H1 (cell line): ENCODE results near the gene LMOD2. TPM values are rescaled to one million over a fixed set of nuclear protein-coding genes. Genes with fewer than 3 reads are reported as not detected.

ENCODE experiments used
- CTCF ChIA-PET: fragments of 300-600 bp; sonication (Branson Sonifier 250); formaldehyde crosslinking; loops from one replicate; lab custom pipeline; 2021; ENCODE audit not compliant: partially characterized antibody; lab: Charles Lee
- POLR2A ChIA-PET: fragments of 300-600 bp; sonication (Branson Sonifier 250); formaldehyde crosslinking; loops from one replicate; lab custom pipeline; 2021; ENCODE audit warnings: inconsistent platforms; ENCODE audit not compliant: partially characterized antibody; lab: Charles Lee
- DNase-seq, 2 experiments: peaks; one replicate each; pipeline versions ENCODE4 v3.0.0 to v3.0.0-alpha.2; 2010 to 2022; ENCODE audit warnings: low spot score in 2 of 2, low read depth in 1 of 2, mixed read lengths in 1 of 2
- FAIRE-seq: peaks from 2 replicates; lab custom pipeline; 2011; peaks lifted over from hg19 to GRCh38; lab: Jason Lieb, UNC
- H2AFZ ChIP-seq: 2 replicates; pipeline ENCODE4 v1.8.1; 2012; ENCODE audit warnings: low read length, inconsistent platforms
- H2AK5ac ChIP-seq: 2 replicates; pipeline ENCODE4 v1.6.1; 2013; ENCODE audit warnings: low read depth, low read length
- H2BK120ac ChIP-seq: replicated peaks from 2 replicates; pipeline ENCODE3; 2013; ENCODE audit warnings: low read depth, low read length, inconsistent platforms
- H2BK12ac ChIP-seq: 2 replicates; pipeline ENCODE4 v1.6.1; 2013; ENCODE audit warnings: low read depth, low read length
- H2BK15ac ChIP-seq: 2 replicates; pipeline ENCODE4 v1.6.1; 2013; ENCODE audit warnings: low read length
- H2BK20ac ChIP-seq: 2 replicates; pipeline ENCODE4 v1.6.1; 2013; ENCODE audit warnings: low read length
- H2BK5ac ChIP-seq: 2 replicates; pipeline ENCODE4 v1.6.1; 2013; ENCODE audit warnings: low read depth, low read length
- H3K14ac ChIP-seq: 2 replicates; pipeline ENCODE4 v1.6.1; 2013; ENCODE audit warnings: inconsistent platforms; ENCODE audit not compliant: insufficient read length
- H3K18ac ChIP-seq: 2 replicates; pipeline ENCODE4 v1.6.1; 2013; ENCODE audit warnings: low read length; ENCODE audit errors: extremely low read depth
- H3K23ac ChIP-seq: 2 replicates; pipeline ENCODE4 v1.6.1; 2013; ENCODE audit warnings: inconsistent platforms; ENCODE audit not compliant: insufficient read length
- H3K23me2 ChIP-seq: 2 replicates; pipeline ENCODE4 v1.6.1; 2013; ENCODE audit warnings: low read depth, low read length
- H3K27ac ChIP-seq: 2 replicates; pipeline ENCODE4 v1.6.1; 2011; ENCODE audit warnings: low read depth, low read length, inconsistent platforms
- H3K27me3 ChIP-seq, 4 experiments: replicated peaks in 1 of 4; 1 replicate in 1 of 4; 2 replicates in 3 of 4; pipeline versions ENCODE4 v1.6.1 to v1.8.1; 2011 to 2013; ENCODE audit warnings: low read length in 3 of 4, mild to moderate bottlenecking in 3 of 4, inconsistent platforms in 2 of 4, mixed read lengths in 2 of 4, moderate library complexity in 1 of 4; ENCODE audit not compliant: control insufficient read depth in 3 of 4, insufficient read depth in 3 of 4; ENCODE audit errors: extremely low read depth in 1 of 4
- H3K36me3 ChIP-seq, 4 experiments: 2 replicates each; pipeline versions ENCODE4 v1.6.1 to v1.8.1; 2011 to 2013; ENCODE audit warnings: mild to moderate bottlenecking in 4 of 4, low read length in 3 of 4, moderate library complexity in 2 of 4, control low read depth in 1 of 4, inconsistent platforms in 1 of 4; ENCODE audit not compliant: insufficient read depth in 4 of 4, control insufficient read depth in 2 of 4
- H3K4ac ChIP-seq: replicated peaks from 2 replicates; pipeline ENCODE3; 2013; ENCODE audit warnings: low read length, low read depth, mixed read lengths, inconsistent platforms; ENCODE audit not compliant: insufficient read length
- H3K4me1 ChIP-seq, 4 experiments: replicated peaks in 1 of 4; 1 replicate in 1 of 4; 2 replicates in 3 of 4; pipeline versions ENCODE4 v1.6.1 to v1.8.1; 2011 to 2013; ENCODE audit warnings: low read length in 3 of 4, inconsistent platforms in 2 of 4, mixed read lengths in 1 of 4; ENCODE audit not compliant: insufficient read depth in 4 of 4, control insufficient read depth in 3 of 4
- H3K4me2 ChIP-seq, 2 experiments: 2 replicates each; pipeline versions ENCODE4 v1.6.1 to v1.8.1; 2011 to 2013; ENCODE audit warnings: low read depth in 2 of 2, low read length in 2 of 2, control low read depth in 1 of 2, inconsistent platforms in 1 of 2, mild to moderate bottlenecking in 1 of 2; ENCODE audit not compliant: insufficient read depth in 1 of 2
- H3K4me3 ChIP-seq, 4 experiments: fragments of 200-600, 300-600 bp in 1 of 4; sonication (generic), shearing (Covaris generic), sonication (Bioruptor Twin) in 1 of 4; 2 replicates each; pipeline versions ENCODE4 v1.5.1 to v1.8.1; 2011 to 2016; ENCODE audit warnings: low read length in 4 of 4, low read depth in 3 of 4, control low read depth in 2 of 4, inconsistent platforms in 2 of 4, mild to moderate bottlenecking in 2 of 4, mixed read lengths in 1 of 4, moderate library complexity in 1 of 4; ENCODE audit not compliant: insufficient read depth in 2 of 4; ENCODE audit errors: extremely low read depth in 1 of 4
- H3K56ac ChIP-seq: replicated peaks from 2 replicates; pipeline ENCODE3; 2013; ENCODE audit warnings: low read depth, mild to moderate bottlenecking, mixed read lengths, low read length, inconsistent platforms; ENCODE audit not compliant: insufficient read length
- H3K79me1 ChIP-seq: 2 replicates; pipeline ENCODE4 v1.6.1; 2013; ENCODE audit warnings: low read depth, low read length, control low read depth
- H3K79me2 ChIP-seq, 2 experiments: 2 replicates each; pipeline versions ENCODE4 v1.6.1 to v1.8.1; 2012 to 2013; ENCODE audit warnings: low read length in 2 of 2, mild to moderate bottlenecking in 2 of 2, inconsistent platforms in 1 of 2; ENCODE audit not compliant: insufficient read depth in 2 of 2, control insufficient read depth in 1 of 2
- H3K9ac ChIP-seq, 4 experiments: replicated peaks in 1 of 4; 1 replicate in 1 of 4; 2 replicates in 3 of 4; pipeline versions ENCODE4 v1.6.1 to v1.8.1; 2011 to 2013; ENCODE audit warnings: low read depth in 3 of 4, low read length in 3 of 4, control low read depth in 2 of 4, mild to moderate bottlenecking in 2 of 4, moderate library complexity in 2 of 4, inconsistent platforms in 1 of 4; ENCODE audit errors: extremely low read depth in 1 of 4
- H3K9me3 ChIP-seq, 2 experiments: 2 replicates each; pipeline versions ENCODE4 v1.6.1 to v1.8.1; 2012 to 2013; ENCODE audit warnings: mild to moderate bottlenecking in 2 of 2, moderate library complexity in 2 of 2, control low read depth in 1 of 2, inconsistent platforms in 1 of 2, low read depth in 1 of 2, low read length in 1 of 2, mixed read lengths in 1 of 2; ENCODE audit not compliant: insufficient read depth in 2 of 2
- H4K20me1 ChIP-seq, 2 experiments: replicated peaks in 1 of 2; 2 replicates each; pipeline versions ENCODE3 to v1.8.1; 2011 to 2013; ENCODE audit warnings: inconsistent platforms in 2 of 2, low read length in 2 of 2, mild to moderate bottlenecking in 1 of 2; ENCODE audit not compliant: insufficient read depth in 2 of 2, control insufficient read depth in 1 of 2
- H4K5ac ChIP-seq: 2 replicates; pipeline ENCODE4 v1.6.1; 2013; ENCODE audit warnings: low read length, low read depth, mixed read lengths, inconsistent platforms; ENCODE audit not compliant: insufficient read length
- H4K8ac ChIP-seq: 2 replicates; pipeline ENCODE4 v1.8.0; 2013; ENCODE audit warnings: mild to moderate bottlenecking, moderate library complexity, low read length, inconsistent platforms; ENCODE audit not compliant: insufficient read depth; ENCODE audit errors: extremely low read depth
- H4K91ac ChIP-seq: replicated peaks from 2 replicates; pipeline ENCODE3; 2013; ENCODE audit warnings: low read length, mixed read lengths, inconsistent platforms; ENCODE audit not compliant: insufficient read length
- BRCA1 ChIP-seq: IDR thresholded peaks from 2 replicates; pipeline ENCODE4 v1.6.1; 2012; ENCODE audit warnings: low read depth, low read length, improper control_type of control experiment
- FOSL1 ChIP-seq: IDR thresholded peaks from 2 replicates; pipeline ENCODE4 v1.6.1; 2011; ENCODE audit warnings: mild to moderate bottlenecking, low read depth, low read length, moderate library complexity; ENCODE audit not compliant: insufficient read depth
- GTF2F1 ChIP-seq: IDR thresholded peaks from 2 replicates; pipeline ENCODE4 v1.6.1; 2012; ENCODE audit warnings: low read depth, low read length, improper control_type of control experiment, borderline replicate concordance
- HDAC2 ChIP-seq, 2 experiments: fragments of 300-600 bp in 1 of 2; sonication (generic) in 1 of 2; IDR thresholded peaks; 2 replicates each; pipeline ENCODE4 v1.6.1; 2011 to 2012; ENCODE audit warnings: low read depth in 2 of 2, low read length in 2 of 2, mild to moderate bottlenecking in 2 of 2, moderate library complexity in 2 of 2, borderline replicate concordance in 1 of 2, inconsistent platforms in 1 of 2
- KDM5A ChIP-seq: fragments of 200-600 bp; IDR thresholded peaks from 2 replicates; pipeline ENCODE4 v1.7.1; 2012; ENCODE audit warnings: mild to moderate bottlenecking, low read length, inconsistent platforms, mixed read lengths
- PHF8 ChIP-seq: fragments of 200-600 bp; sonication (generic); conservative IDR thresholded peaks from 2 replicates; pipeline ENCODE4 v1.7.1; 2012; ENCODE audit warnings: low read depth, mild to moderate bottlenecking, inconsistent platforms, low read length, moderate library complexity
- SP1 ChIP-seq: IDR thresholded peaks from 2 replicates; pipeline ENCODE4 v1.6.1; 2011; ENCODE audit warnings: low read depth, low read length
- WGBS, 2 experiments: shearing (Covaris generic) in 1 of 2; methylation state at CpG; one replicate each; pipeline versions ENCODE4 v1.1.6 to v1.1.7; 2013 to 2015; ENCODE audit warnings: low lambda C conversion rate in 2 of 2, mixed read lengths in 2 of 2, inconsistent platforms in 1 of 2, low coverage in 1 of 2, missing lambda C conversion rate in 1 of 2; ENCODE audit not compliant: insufficient replicate concordance in 2 of 2, insufficient coverage in 1 of 2, insufficient read length in 1 of 2; ENCODE audit errors: extremely low coverage in 1 of 2, missing lambda C conversion rate in 1 of 2; 5-methylcytosine and 5-hydroxymethylcytosine counted together
- polyA plus RNA-seq, 7 experiments: library from polyadenylated mRNA; depleted of rRNA in 3 of 7; stranded (reverse) in 5 of 7; unstranded in 2 of 7; fragments of >200 nt in 5 of 7; fragments of 200-250 nt in 2 of 7; gene quantifications; 1 replicate in 5 of 7; 2 replicates in 1 of 7; 4 replicates in 1 of 7; pipeline versions ENCODE4 v1.2.1 to v1.2.3, GENCODE V29; 2011 to 2013; ENCODE audit warnings: missing spikeins in 2 of 7, mixed read lengths in 2 of 7
- total RNA-seq: library from RNA; stranded (reverse); fragmentation: NEBNext Ultra II Directional; extraction: Animal tissue kit (Norgen Biotek cat#: 25700); gene quantifications from 2 replicates; pipeline ENCODE4 v1.2.1, GENCODE V29; 2021

LMOD2 gene
- total and polyA plus RNA-seq, 2 of the 8 experiments (the other 6 are each of a cell fraction or from before 2014, with no cell fraction given): 0.03 to 0.22 TPM

GRCh38 chr7:123641901-123642300 lies 13.8 kb upstream of the LMOD2 start:
- H3K4me2 ChIP-seq: no peak overlapping the region
- H2AFZ ChIP-seq: no peak overlapping the region
- no peak overlapping the region for H2BK120ac ChIP-seq
- no peak overlapping the region for H2AK5ac ChIP-seq
- no peak overlapping the region for H3K27ac ChIP-seq
- WGBS, 2 experiments: 82% methylated on average over 5 of the region's 5 CpGs; no CpG with 5 or more reads in 1 of the 2 experiments
- no peaks in the 10 kb centered on the region for H3K79me2 ChIP-seq
- H4K20me1 ChIP-seq: no peaks in the 10 kb centered on the region
- H3K23me2 ChIP-seq: no peaks in the 10 kb centered on the region
- H2BK12ac ChIP-seq: no peak overlapping the region
- H4K91ac ChIP-seq: no peak overlapping the region
- H2BK15ac ChIP-seq: no peak overlapping the region
- H3K4me1 ChIP-seq: peaks cover 3 to 10% (median 9%) of the 10 kb centered on the region in 4 experiments; a peak in 6 of 7 replicates
- ChIA-PET POLR2A (no interaction called here), CTCF (interaction anchor here (0.5 kb wide), 1 partner anchor 14 kb away, joined by 3 read pairs; the partner anchor contains the start of gene LMOD2)
- no peak overlapping the region for H3K56ac ChIP-seq
- no peak overlapping the region for H2BK20ac ChIP-seq
- no peak overlapping the region for H3K4ac ChIP-seq
- no peaks in the 10 kb centered on the region for H3K36me3 ChIP-seq
- no peak overlapping the region for H3K23ac ChIP-seq
- H3K27me3 ChIP-seq: no peaks in the 10 kb centered on the region
- H3K14ac ChIP-seq: no peak overlapping the region
- no peak overlapping the region for H3K18ac ChIP-seq
- TF ChIP-seq SP1 (no peak), PHF8 (no peak), BRCA1 (no peak), HDAC2 (IDR thresholded peaks at IDR 0.05; ENCODE audit: borderline replicate concordance in 1 of 2, low read depth in 2 of 2, low read length in 2 of 2) (no peak), GTF2F1 (no peak), KDM5A (no peak), FOSL1 (no peak)
- H3K9me3 ChIP-seq: no peaks in the 10 kb centered on the region
- H2BK5ac ChIP-seq: no peak overlapping the region
- FAIRE-seq (no peak), DNase-seq (no peak)
- H4K5ac ChIP-seq: no peak overlapping the region
- H3K4me3 ChIP-seq: no peak overlapping the region
- H3K9ac ChIP-seq: no peak overlapping the region
- H4K8ac ChIP-seq: no peak overlapping the region
- no peaks in the 10 kb centered on the region for H3K79me1 ChIP-seq
